HepG2 (cell line): ENCODE data around the gene AGPAT2. TPM values are rescaled to one million over a fixed set of nuclear protein-coding genes. Genes with fewer than 3 reads are reported as not detected.

Source experiments
- ATAD3A ChIP-seq: sonication (generic); formaldehyde crosslinking; IDR thresholded peaks from 2 replicates; pipeline ENCODE4 v1.4.0; 2020; ENCODE audit warnings: missing genetic modification reagents
- BORCS8-MEF2B ChIP-seq: sonication (generic); formaldehyde crosslinking; IDR thresholded peaks from 2 replicates; pipeline ENCODE4 v1.8.0; 2022; ENCODE audit warnings: mild to moderate bottlenecking, missing genetic modification reagents
- CHD2 ChIP-seq: IDR thresholded peaks from 2 replicates; pipeline ENCODE4 v1.6.1; 2011; ENCODE audit warnings: low read depth, low read length, improper control_type of control experiment
- E2F1 ChIP-seq: sonication (generic); formaldehyde crosslinking; IDR thresholded peaks from 2 replicates; pipeline ENCODE4 v1.5.0; 2020; ENCODE audit warnings: missing genetic modification reagents
- GABPA ChIP-seq, 2 experiments: IDR thresholded peaks; 2 replicates each; pipeline ENCODE4 v1.6.1; 2011 to 2016; ENCODE audit warnings: low read depth in 2 of 2, low read length in 1 of 2, missing biosample characterization in 1 of 2, missing genetic modification characterization in 1 of 2
- GPN1 ChIP-seq: sonication (generic); formaldehyde crosslinking; IDR thresholded peaks from 2 replicates; pipeline ENCODE4 v1.5.1; 2020; ENCODE audit warnings: missing genetic modification reagents, borderline replicate concordance
- MAZ ChIP-seq, 2 experiments: sonication (generic) in 1 of 2; formaldehyde crosslinking in 1 of 2; IDR thresholded peaks; 2 replicates each; pipeline versions ENCODE4 v1.5.0 to v1.6.1; 2012 to 2020; ENCODE audit warnings: low read depth in 2 of 2, mild to moderate bottlenecking in 2 of 2, borderline replicate concordance in 1 of 2, improper control_type of control experiment in 1 of 2, low read length in 1 of 2, missing genetic modification reagents in 1 of 2, moderate library complexity in 1 of 2
- MBNL3 ChIP-seq: fragments of 250-450 bp; sonication (Bioruptor Pico); conservative IDR thresholded peaks from 2 replicates; pipeline ENCODE4 v1.8.0; 2022; ENCODE audit warnings: mild to moderate bottlenecking, inconsistent platforms
- NFE2L1 ChIP-seq: sonication (generic); formaldehyde crosslinking; IDR thresholded peaks from 2 replicates; pipeline ENCODE4 v1.4.0; 2020; ENCODE audit warnings: missing genetic modification reagents, mild to moderate bottlenecking, borderline replicate concordance
- NFIB ChIP-seq: sonication (generic); formaldehyde crosslinking; IDR thresholded peaks from 2 replicates; pipeline ENCODE4 v1.9.0; 2021; ENCODE audit warnings: missing genetic modification reagents, mild to moderate bottlenecking, borderline replicate concordance
- PHB2 ChIP-seq: fragments of 450-650 bp; IDR thresholded peaks from 2 replicates; pipeline ENCODE4 v1.6.1; 2018; ENCODE audit not compliant: partially characterized antibody
- PRPF4 ChIP-seq: fragments of 200-400 bp; formaldehyde crosslinking; IDR thresholded peaks from 2 replicates; pipeline ENCODE4 v1.6.1; 2016; ENCODE audit warnings: low read length, low read depth; ENCODE audit not compliant: poor library complexity, severe bottlenecking
- SAFB2 ChIP-seq: sonication (generic); formaldehyde crosslinking; IDR thresholded peaks from 2 replicates; pipeline ENCODE4 v1.5.1; 2020; ENCODE audit warnings: missing genetic modification reagents, low read depth, mild to moderate bottlenecking, borderline replicate concordance
- SNAPC2 ChIP-seq: sonication (generic); formaldehyde crosslinking; IDR thresholded peaks from 2 replicates; pipeline ENCODE4 v1.8.1; 2022; ENCODE audit warnings: mild to moderate bottlenecking, missing genetic modification reagents
- SP4 ChIP-seq: sonication (generic); formaldehyde crosslinking; IDR thresholded peaks from 2 replicates; pipeline ENCODE4 v1.8.1; 2023; ENCODE audit warnings: mild to moderate bottlenecking, missing genetic modification reagents
- TFE3 ChIP-seq: IDR thresholded peaks from 2 replicates; pipeline ENCODE4 v1.6.1; 2016
- ZBTB38 ChIP-seq: sonication (generic); formaldehyde crosslinking; IDR thresholded peaks from 2 replicates; pipeline ENCODE4 v1.5.1; 2020; ENCODE audit warnings: mild to moderate bottlenecking, missing genetic modification reagents
- ZNF232 ChIP-seq: sonication (generic); formaldehyde crosslinking; IDR thresholded peaks from 2 replicates; pipeline ENCODE4 v1.4.0; 2020; ENCODE audit warnings: missing genetic modification reagents, borderline replicate concordance
- ZNF253 ChIP-seq: sonication (generic); formaldehyde crosslinking; IDR thresholded peaks from 2 replicates; pipeline ENCODE4 v1.8.0; 2022; ENCODE audit warnings: mild to moderate bottlenecking, missing genetic modification reagents, borderline replicate concordance
- ZNF543 ChIP-seq: sonication (generic); formaldehyde crosslinking; IDR thresholded peaks from 2 replicates; pipeline ENCODE4 v1.4.0; 2020; ENCODE audit warnings: mild to moderate bottlenecking, missing genetic modification reagents
- ZNF569 ChIP-seq: sonication (generic); formaldehyde crosslinking; IDR thresholded peaks from 2 replicates; pipeline ENCODE4 v1.5.0; 2020; ENCODE audit warnings: mild to moderate bottlenecking, missing genetic modification reagents, moderate library complexity, borderline replicate concordance
- ZNF773 ChIP-seq: sonication (generic); formaldehyde crosslinking; IDR thresholded peaks from 2 replicates; pipeline ENCODE4 v1.4.0; 2020; ENCODE audit warnings: missing genetic modification reagents, borderline replicate concordance
- polyA plus RNA-seq, 8 experiments: library from polyadenylated mRNA; depleted of rRNA in 3 of 8; stranded (reverse) in 7 of 8; unstranded in 1 of 8; fragments of >200 nt; fragmentation: Illumina TruSeq in 4 of 8; extraction: Trizol in 4 of 8; gene quantifications; 2 replicates each; pipeline versions ENCODE4 v1.2.1 to v1.2.3, GENCODE V29; 2011 to 2016; ENCODE audit warnings: low read depth in 4 of 8, missing spikeins in 1 of 8, mixed read lengths in 1 of 8; ENCODE audit not compliant: insufficient read depth in 1 of 8
- total RNA-seq, 5 experiments: library from RNA; depleted of rRNA; stranded (reverse); fragments of >200 nt; fragmentation: Illumina TruSeq; extraction: Trizol; gene quantifications; 2 replicates each; pipeline ENCODE4 v1.2.3, GENCODE V29; 2016; ENCODE audit warnings: low read depth in 1 of 5
- TF ChIP-seq, protein P1 (sequence below): sonication (generic); formaldehyde crosslinking; IDR thresholded peaks from 2 replicates; pipeline ENCODE4 v1.4.0; 2020; ENCODE audit warnings: missing genetic modification reagents

Gene AGPAT2
- total and polyA plus RNA-seq, 2 of the 13 experiments (the other 11 are each of a cell fraction or from before 2014, with no cell fraction given), result 3.9 to 25.8 TPM

DNA sequence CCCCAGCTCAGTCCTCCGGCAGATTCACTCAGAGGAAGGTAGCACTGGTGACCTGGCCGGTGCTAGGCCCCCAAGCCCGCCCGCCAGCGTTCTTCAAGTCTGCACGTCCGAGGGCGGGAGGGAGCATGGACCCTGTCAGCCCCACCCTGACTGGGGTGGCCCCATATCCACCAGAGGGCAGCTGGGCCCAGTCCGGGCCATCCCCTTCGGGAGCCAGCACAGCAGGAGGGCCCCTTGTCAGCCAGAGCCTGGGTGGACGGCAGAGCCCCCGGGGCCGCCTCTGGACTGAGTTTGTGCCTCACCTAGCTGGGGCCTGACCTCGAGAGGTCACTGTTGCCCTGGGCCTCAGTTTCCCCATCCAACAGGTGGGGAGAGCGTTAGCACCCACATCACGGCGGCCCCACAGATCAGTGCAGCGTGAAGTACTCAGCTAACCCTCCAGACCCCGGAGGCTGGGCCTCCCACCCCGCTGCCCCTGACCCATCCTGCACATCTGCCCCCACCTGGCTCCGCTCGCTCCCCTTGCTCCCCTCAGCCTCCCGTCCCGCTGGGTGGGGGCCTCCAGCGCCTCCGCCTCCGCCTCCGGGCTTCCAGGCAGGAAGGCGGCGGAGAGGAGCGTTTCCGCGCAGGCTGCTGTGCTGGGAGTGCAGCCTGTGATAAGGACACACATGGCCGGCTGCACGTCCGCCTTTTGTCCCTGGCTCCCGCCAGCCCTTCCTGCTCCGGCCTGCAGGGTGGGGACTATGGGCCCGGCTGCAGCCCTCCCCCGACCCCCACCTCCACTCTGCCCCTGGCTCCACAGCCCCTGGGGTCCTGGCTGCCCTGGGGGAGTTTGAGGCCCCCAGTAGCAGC, 41.1 kb downstream of the AGPAT2 start (continued):
- no peak for TF ChIP-seq MBNL3 (CRISPR knock-in tag)
- TF ChIP-seq GABPA (IDR thresholded peaks at IDR 0.05; ENCODE audit: low read depth, low read length), result no peak
- peak; percentile 49; the same call in 1 of the 2 replicates for TF ChIP-seq GABPA (CRISPR knock-in tag; IDR thresholded peaks at IDR 0.05; ENCODE audit: low read depth)
- no peak for TF ChIP-seq PRPF4
- no peak for TF ChIP-seq ATAD3A (CRISPR knock-in tag)
- TF ChIP-seq MAZ (IDR thresholded peaks at IDR 0.05; ENCODE audit: borderline replicate concordance, low read depth, low read length), result no peak
- TF ChIP-seq MAZ (CRISPR knock-in tag; IDR thresholded peaks at IDR 0.05; ENCODE audit: low read depth), result no peak
- TF ChIP-seq ZBTB38 (CRISPR knock-in tag), result peak; percentile 96
- TF ChIP-seq NFIB (CRISPR knock-in tag), result no peak
- no peak for TF ChIP-seq ZNF253
- TF ChIP-seq GPN1, result no peak
- TF ChIP-seq BORCS8-MEF2B (CRISPR knock-in tag), result no peak
- no peak; the same call in 1 of the 2 replicates for TF ChIP-seq ZNF232 (CRISPR knock-in tag)
- TF ChIP-seq ZNF773, result no peak
- no peak; the same call in 1 of the 2 replicates for TF ChIP-seq SP4 (CRISPR knock-in tag)
- no peak for TF ChIP-seq E2F1 (CRISPR knock-in tag)
- no peak for TF ChIP-seq ZNF543 (CRISPR knock-in tag)
- TF ChIP-seq CHD2, result no peak
- no peak for TF ChIP-seq NFE2L1
- TF ChIP-seq SAFB2 (CRISPR knock-in tag), result peak; percentile 29; the same call in 1 of the 2 replicates
- no peak for TF ChIP-seq PHB2
- no peak for TF ChIP-seq ZNF569 (CRISPR knock-in tag)
- no peak for TF ChIP-seq TFE3
- TF ChIP-seq, protein P1, sequence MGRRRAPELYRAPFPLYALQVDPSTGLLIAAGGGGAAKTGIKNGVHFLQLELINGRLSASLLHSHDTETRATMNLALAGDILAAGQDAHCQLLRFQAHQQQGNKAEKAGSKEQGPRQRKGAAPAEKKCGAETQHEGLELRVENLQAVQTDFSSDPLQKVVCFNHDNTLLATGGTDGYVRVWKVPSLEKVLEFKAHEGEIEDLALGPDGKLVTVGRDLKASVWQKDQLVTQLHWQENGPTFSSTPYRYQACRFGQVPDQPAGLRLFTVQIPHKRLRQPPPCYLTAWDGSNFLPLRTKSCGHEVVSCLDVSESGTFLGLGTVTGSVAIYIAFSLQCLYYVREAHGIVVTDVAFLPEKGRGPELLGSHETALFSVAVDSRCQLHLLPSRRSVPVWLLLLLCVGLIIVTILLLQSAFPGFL (CRISPR knock-in tag), result no peak
- no peak for TF ChIP-seq SNAPC2
